GM10266 (cell line): Measurements from ENCODE around the gene SLC23A3.

Experiments
- DNase-seq: peaks from one replicate; pipeline ENCODE4 v3.0.0; 2012; ENCODE audit errors: extremely low spot score
- TF ChIP-seq, protein P1 (sequence below): IDR thresholded peaks from 2 replicates; pipeline ENCODE4 v1.5.1; 2012; ENCODE audit warnings: mild to moderate bottlenecking, low read depth; ENCODE audit not compliant: control insufficient read depth, insufficient read depth; ENCODE audit errors: missing control alignments

SLC23A3 gene

GRCh38 chr2:219112651-219113338, 57.0 kb downstream of the SLC23A3 start:
- no peak for DNase-seq
- TF ChIP-seq, protein P1, sequence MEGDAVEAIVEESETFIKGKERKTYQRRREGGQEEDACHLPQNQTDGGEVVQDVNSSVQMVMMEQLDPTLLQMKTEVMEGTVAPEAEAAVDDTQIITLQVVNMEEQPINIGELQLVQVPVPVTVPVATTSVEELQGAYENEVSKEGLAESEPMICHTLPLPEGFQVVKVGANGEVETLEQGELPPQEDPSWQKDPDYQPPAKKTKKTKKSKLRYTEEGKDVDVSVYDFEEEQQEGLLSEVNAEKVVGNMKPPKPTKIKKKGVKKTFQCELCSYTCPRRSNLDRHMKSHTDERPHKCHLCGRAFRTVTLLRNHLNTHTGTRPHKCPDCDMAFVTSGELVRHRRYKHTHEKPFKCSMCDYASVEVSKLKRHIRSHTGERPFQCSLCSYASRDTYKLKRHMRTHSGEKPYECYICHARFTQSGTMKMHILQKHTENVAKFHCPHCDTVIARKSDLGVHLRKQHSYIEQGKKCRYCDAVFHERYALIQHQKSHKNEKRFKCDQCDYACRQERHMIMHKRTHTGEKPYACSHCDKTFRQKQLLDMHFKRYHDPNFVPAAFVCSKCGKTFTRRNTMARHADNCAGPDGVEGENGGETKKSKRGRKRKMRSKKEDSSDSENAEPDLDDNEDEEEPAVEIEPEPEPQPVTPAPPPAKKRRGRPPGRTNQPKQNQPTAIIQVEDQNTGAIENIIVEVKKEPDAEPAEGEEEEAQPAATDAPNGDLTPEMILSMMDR: no peak

DNA sequence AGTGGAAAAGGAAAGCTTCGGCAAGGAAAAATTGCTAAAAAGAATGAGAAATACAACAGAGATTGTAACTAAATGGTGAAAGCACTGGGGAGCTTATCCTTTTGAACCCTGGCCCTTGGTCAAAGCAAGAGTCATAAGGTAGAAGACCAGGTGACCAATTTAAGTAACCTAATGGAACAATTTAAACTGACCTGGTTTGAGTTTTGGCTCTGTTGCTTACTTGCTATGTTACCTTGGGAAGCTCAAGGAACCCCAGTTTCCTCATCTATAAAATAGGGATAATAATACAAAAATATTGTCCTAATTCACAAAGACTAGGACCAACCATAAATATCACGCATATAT, 57.8 kb downstream of the SLC23A3 start:
- no peak for DNase-seq
- TF ChIP-seq, protein P1: no peak
